ENCODE measurements around the gene NUAK1.

The NUAK1 gene

GRCh38 chr12:106160915-106161314, 22.2 kb upstream of the NUAK1 start:
- no peaks in the 10 kb centered on the region for H3F3A ChIP-seq (ENCODE audit: insufficient read depth)
- H3K27ac ChIP-seq (ENCODE audit: low read depth, low read length), result no peak overlapping the region
- H3K9me3 ChIP-seq (ENCODE audit: insufficient read depth, low read length), result no peaks in the 10 kb centered on the region
- no peak for TF ChIP-seq EZH2phosphoT487 (conservative IDR thresholded peaks at IDR 0.05; ENCODE audit: low read length)
- TF ChIP-seq, protein P1, sequence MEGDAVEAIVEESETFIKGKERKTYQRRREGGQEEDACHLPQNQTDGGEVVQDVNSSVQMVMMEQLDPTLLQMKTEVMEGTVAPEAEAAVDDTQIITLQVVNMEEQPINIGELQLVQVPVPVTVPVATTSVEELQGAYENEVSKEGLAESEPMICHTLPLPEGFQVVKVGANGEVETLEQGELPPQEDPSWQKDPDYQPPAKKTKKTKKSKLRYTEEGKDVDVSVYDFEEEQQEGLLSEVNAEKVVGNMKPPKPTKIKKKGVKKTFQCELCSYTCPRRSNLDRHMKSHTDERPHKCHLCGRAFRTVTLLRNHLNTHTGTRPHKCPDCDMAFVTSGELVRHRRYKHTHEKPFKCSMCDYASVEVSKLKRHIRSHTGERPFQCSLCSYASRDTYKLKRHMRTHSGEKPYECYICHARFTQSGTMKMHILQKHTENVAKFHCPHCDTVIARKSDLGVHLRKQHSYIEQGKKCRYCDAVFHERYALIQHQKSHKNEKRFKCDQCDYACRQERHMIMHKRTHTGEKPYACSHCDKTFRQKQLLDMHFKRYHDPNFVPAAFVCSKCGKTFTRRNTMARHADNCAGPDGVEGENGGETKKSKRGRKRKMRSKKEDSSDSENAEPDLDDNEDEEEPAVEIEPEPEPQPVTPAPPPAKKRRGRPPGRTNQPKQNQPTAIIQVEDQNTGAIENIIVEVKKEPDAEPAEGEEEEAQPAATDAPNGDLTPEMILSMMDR (IDR thresholded peaks at IDR 0.05; ENCODE audit: insufficient read depth, low read length, poor library complexity, severe bottlenecking), result no peak
- no peaks in the 10 kb centered on the region for H3K79me2 ChIP-seq (ENCODE audit: insufficient read depth, low read length)
- H3K4me3 ChIP-seq (ENCODE audit: insufficient read depth, low read length, poor library complexity, severe bottlenecking), result no peak overlapping the region
- no peak overlapping the region for H3K4me2 ChIP-seq (ENCODE audit: low read depth, low read length, poor library complexity, severe bottlenecking)
- no peaks in the 10 kb centered on the region for H3K9me2 ChIP-seq (replicated peaks; ENCODE audit: insufficient read depth, low read length)
- H3K27me3 ChIP-seq (ENCODE audit: low read length), result no peaks in the 10 kb centered on the region
- no peak overlapping the region for H2AFZ ChIP-seq (ENCODE audit: low read depth, low read length, severe bottlenecking)
- no peak overlapping the region for H3K9ac ChIP-seq (ENCODE audit: low read length)
- no peaks in the 10 kb centered on the region for H3K36me3 ChIP-seq (ENCODE audit: low read length)
- H4K20me1 ChIP-seq (ENCODE audit: low read depth, low read length), result no peaks in the 10 kb centered on the region

- no peak for TF ChIP-seq EZH2phosphoT487 (conservative IDR thresholded peaks at IDR 0.05; ENCODE audit: low read length)
- TF ChIP-seq, protein P1 (IDR thresholded peaks at IDR 0.05; ENCODE audit: insufficient read depth, low read length, poor library complexity, severe bottlenecking), result no peak
- Histone ChIP-seq H3K4me3 (ENCODE audit: insufficient read depth, low read length, poor library complexity, severe bottlenecking) (no peak overlapping the region), H3K4me2 (ENCODE audit: low read depth, low read length, poor library complexity, severe bottlenecking) (no peak overlapping the region), H3F3A (ENCODE audit: insufficient read depth) (no peaks in the 10 kb centered on the region), H3K9me2 (replicated peaks; ENCODE audit: insufficient read depth, low read length) (no peaks in the 10 kb centered on the region), H2AFZ (ENCODE audit: low read depth, low read length, severe bottlenecking) (no peak overlapping the region), H3K27me3 (ENCODE audit: low read length) (no peaks in the 10 kb centered on the region), H3K36me3 (ENCODE audit: low read length) (no peaks in the 10 kb centered on the region), H4K20me1 (ENCODE audit: low read depth, low read length) (no peaks in the 10 kb centered on the region), H3K9ac (ENCODE audit: low read length) (no peak overlapping the region), H3K9me3 (ENCODE audit: insufficient read depth, low read length) (no peaks in the 10 kb centered on the region), H3K79me2 (ENCODE audit: insufficient read depth, low read length) (no peaks in the 10 kb centered on the region), H3K27ac (ENCODE audit: low read depth, low read length) (no peak overlapping the region)
These were observed 19.0 kb upstream of the NUAK1 start for GRCh38 chr12:106157802-106158201.

DNA sequence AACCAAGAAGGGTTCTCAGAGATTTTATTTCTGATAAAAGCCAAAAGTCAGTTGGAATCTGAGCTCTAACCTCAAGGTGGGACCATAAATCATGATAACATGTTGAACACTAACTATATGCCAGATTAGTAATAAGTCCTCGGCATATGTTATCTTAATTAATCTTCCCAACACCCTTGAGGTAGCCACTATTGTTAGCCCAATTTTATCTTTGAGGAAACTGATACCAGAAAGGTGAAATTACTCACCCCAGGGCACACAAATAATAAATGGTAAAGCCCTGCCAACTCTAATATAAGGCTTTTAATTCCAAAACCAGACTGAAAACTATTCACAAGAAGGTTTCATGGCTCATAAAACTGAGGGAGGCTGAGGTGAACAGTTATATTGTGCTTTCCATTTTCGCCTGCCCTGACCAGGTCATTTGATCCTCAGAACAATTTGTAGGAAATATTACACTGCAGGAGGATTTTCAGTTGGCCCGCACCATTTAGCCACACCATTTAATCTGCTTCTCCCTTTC, 16.1 kb upstream of the NUAK1 start:
- Histone ChIP-seq H3K27me3 (ENCODE audit: low read length) (no peaks in the 10 kb centered on the region), H3K9me3 (ENCODE audit: insufficient read depth, low read length) (no peaks in the 10 kb centered on the region), H3K4me3 (ENCODE audit: insufficient read depth, low read length, poor library complexity, severe bottlenecking) (no peak overlapping the region), H3K4me2 (ENCODE audit: low read depth, low read length, poor library complexity, severe bottlenecking) (no peak overlapping the region), H3K9ac (ENCODE audit: low read length) (no peak overlapping the region), H3K79me2 (ENCODE audit: insufficient read depth, low read length) (no peaks in the 10 kb centered on the region), H3K27ac (ENCODE audit: low read depth, low read length) (no peak overlapping the region), H2AFZ (ENCODE audit: low read depth, low read length, severe bottlenecking) (no peak overlapping the region), H3K36me3 (ENCODE audit: low read length) (no peaks in the 10 kb centered on the region), H4K20me1 (ENCODE audit: low read depth, low read length) (no peaks in the 10 kb centered on the region), H3K9me2 (replicated peaks; ENCODE audit: insufficient read depth, low read length) (no peaks in the 10 kb centered on the region), H3F3A (ENCODE audit: insufficient read depth) (no peaks in the 10 kb centered on the region)
- no peak for TF ChIP-seq EZH2phosphoT487 (conservative IDR thresholded peaks at IDR 0.05; ENCODE audit: low read length)
- TF ChIP-seq, protein P1 (IDR thresholded peaks at IDR 0.05; ENCODE audit: insufficient read depth, low read length, poor library complexity, severe bottlenecking), result no peak

Measured in SU-DHL-6 (cell line).